OCI-LY7 (cell line): Measurements from ENCODE around the gene RNF145. TPM values are rescaled to one million over a fixed set of nuclear protein-coding genes. Genes with fewer than 3 reads are reported as not detected.

Experiments
- BruUV-seq: library from RNA; stranded (reverse); fragments of 400-500 nt; replicated peaks from 2 replicates; lab custom pipeline; 2021; lab: Mats Ljungman, UMichigan
- CTCF ChIA-PET: fragments of 300-600 bp; sonication (Branson Sonifier 250); formaldehyde crosslinking; loops from one replicate; lab custom pipeline; 2022; ENCODE audit warnings: antibody characterized with exemption; ENCODE audit not compliant: unreplicated experiment; lab: Charles Lee
- POLR2A ChIA-PET: fragments of 300-600 bp; sonication (Branson Sonifier 250); formaldehyde crosslinking; loops from one replicate; lab custom pipeline; 2022; ENCODE audit warnings: antibody characterized with exemption; lab: Charles Lee
- DNase-seq: peaks from one replicate; pipeline ENCODE4 v3.0.0-alpha.2; 2015; ENCODE audit warnings: low spot score
- H2AFZ ChIP-seq: fragments of 200-600 bp; sonication (generic), shearing (Covaris generic); 2 replicates; pipeline ENCODE4 v1.6.1; 2014; ENCODE audit warnings: mild to moderate bottlenecking, antibody characterized with exemption, low read length, moderate library complexity
- H3K27ac ChIP-seq: fragments of 200-600 bp; sonication (generic); 2 replicates; pipeline ENCODE4 v1.5.1; 2014; ENCODE audit warnings: mixed run types, low read depth, mild to moderate bottlenecking, moderate library complexity, low read length, inconsistent platforms; ENCODE audit not compliant: poor library complexity, severe bottlenecking
- H3K36me3 ChIP-seq: fragments of 200-600 bp; sonication (generic); 2 replicates; pipeline ENCODE4 v1.6.1; 2014; ENCODE audit warnings: mild to moderate bottlenecking, antibody characterized with exemption, low read length, moderate library complexity, mixed read lengths; ENCODE audit not compliant: insufficient read depth
- H3K4me1 ChIP-seq: fragments of 200-600 bp; sonication (generic); 2 replicates; pipeline ENCODE4 v1.5.1; 2014; ENCODE audit warnings: mild to moderate bottlenecking, low read length; ENCODE audit not compliant: insufficient read depth, poor library complexity, severe bottlenecking
- H3K4me2 ChIP-seq: fragments of 200-600 bp; sonication (generic); 2 replicates; pipeline ENCODE4 v1.6.1; 2014; ENCODE audit warnings: mild to moderate bottlenecking, low read length
- H3K4me3 ChIP-seq: fragments of 200-600 bp; sonication (generic); 2 replicates; pipeline ENCODE4 v1.5.1; 2014; ENCODE audit warnings: mild to moderate bottlenecking, low read depth, low read length; ENCODE audit not compliant: poor library complexity, severe bottlenecking
- H3K79me2 ChIP-seq: fragments of 200-600 bp; sonication (generic); 2 replicates; pipeline ENCODE4 v1.6.1; 2016; ENCODE audit warnings: low read depth, mild to moderate bottlenecking, low read length, moderate library complexity, mixed read lengths; ENCODE audit not compliant: insufficient read depth
- H3K9me2 ChIP-seq: fragments of 200-600 bp; sonication (generic); 2 replicates; pipeline ENCODE4 v1.6.1; 2016; ENCODE audit warnings: mild to moderate bottlenecking, low read length, mixed read lengths; ENCODE audit not compliant: insufficient read depth
- H3K9me3 ChIP-seq: fragments of 200-600 bp; sonication (generic); 2 replicates; pipeline ENCODE4 v1.6.1; 2014; ENCODE audit warnings: mild to moderate bottlenecking, mixed run types, low read length, mixed read lengths
- H4K20me1 ChIP-seq: fragments of 200-600 bp; sonication (generic); 2 replicates; pipeline ENCODE4 v1.6.1; 2014; ENCODE audit warnings: mild to moderate bottlenecking, antibody characterized with exemption, low read length, moderate library complexity, mixed read lengths; ENCODE audit not compliant: insufficient read depth
- EZH2phosphoT487 ChIP-seq: fragments of 200-600 bp; sonication (generic); IDR thresholded peaks from 2 replicates; pipeline ENCODE4 v1.6.1; 2018; ENCODE audit warnings: low read depth, borderline replicate concordance, mild to moderate bottlenecking, mixed run types, antibody characterized with exemption, low read length, moderate library complexity, mixed read lengths
- intact Hi-C: fragments of 100-400 bp; cut with micrococcal nuclease; formaldehyde crosslinking; loops from one replicate; pipeline ENCODE4 v1.10.0; 2022; ENCODE audit not compliant: unreplicated experiment
- total RNA-seq, 2 experiments: library from RNA; depleted of rRNA in 1 of 2; stranded (reverse); fragments of >200 nt in 1 of 2; shearing (Covaris generic) in 1 of 2; gene quantifications; 2 replicates each; pipeline ENCODE4 v1.2.3, GENCODE V29; 2014 to 2022
- TF ChIP-seq, protein P1 (sequence below): fragments of 200-600 bp; sonication (generic); conservative IDR thresholded peaks from 2 replicates; pipeline ENCODE4 v1.5.1; 2014; ENCODE audit warnings: mild to moderate bottlenecking, antibody characterized with exemption, low read length, moderate library complexity, mixed read lengths

RNF145 gene
- total RNA-seq, 2 experiments from 2014 or later = 18.6 to 34.9 TPM

DNA sequence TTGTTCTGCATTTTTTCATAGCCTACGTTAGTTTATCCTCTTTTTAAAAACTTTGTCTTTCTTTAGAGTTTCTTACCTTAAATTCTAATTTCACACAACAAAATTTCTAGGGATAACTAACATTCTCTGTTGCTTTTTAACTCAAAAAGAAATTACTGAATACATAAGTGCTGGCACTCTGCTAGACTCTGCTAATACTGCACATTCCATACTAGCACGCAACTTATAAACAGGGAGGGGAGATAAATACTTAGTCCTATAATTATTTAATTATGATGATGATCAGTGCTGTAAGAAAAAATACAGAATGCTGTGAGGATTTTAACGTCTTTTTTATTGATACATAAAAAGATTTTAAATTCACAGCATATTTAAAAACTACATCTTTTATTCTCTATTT, 25.1 kb downstream of the RNF145 start:
- H3K4me2 ChIP-seq = no peak overlapping the region
- no TSS peak for BruUV-seq
- no peak overlapping the region for H3K27ac ChIP-seq
- intact Hi-C loops = no loop called here
- H3K36me3 ChIP-seq = peaks cover 69% of the 10 kb centered on the region
- no peak for DNase-seq
- POLR2A ChIA-PET = interaction anchor here (0.9 to 1.2 kb wide), 2 partner anchors 8 to 22 kb away, joined by 3 to 4 read pairs; no protein-coding TSS in a partner anchor
- no peak overlapping the region for H3K4me3 ChIP-seq
- H4K20me1 ChIP-seq = no peaks in the 10 kb centered on the region
- no peaks in the 10 kb centered on the region for H3K4me1 ChIP-seq
- H3K9me3 ChIP-seq = no peaks in the 10 kb centered on the region
- CTCF ChIA-PET = no interaction called here
- TF ChIP-seq EZH2phosphoT487 = no peak
- TF ChIP-seq, protein P1, sequence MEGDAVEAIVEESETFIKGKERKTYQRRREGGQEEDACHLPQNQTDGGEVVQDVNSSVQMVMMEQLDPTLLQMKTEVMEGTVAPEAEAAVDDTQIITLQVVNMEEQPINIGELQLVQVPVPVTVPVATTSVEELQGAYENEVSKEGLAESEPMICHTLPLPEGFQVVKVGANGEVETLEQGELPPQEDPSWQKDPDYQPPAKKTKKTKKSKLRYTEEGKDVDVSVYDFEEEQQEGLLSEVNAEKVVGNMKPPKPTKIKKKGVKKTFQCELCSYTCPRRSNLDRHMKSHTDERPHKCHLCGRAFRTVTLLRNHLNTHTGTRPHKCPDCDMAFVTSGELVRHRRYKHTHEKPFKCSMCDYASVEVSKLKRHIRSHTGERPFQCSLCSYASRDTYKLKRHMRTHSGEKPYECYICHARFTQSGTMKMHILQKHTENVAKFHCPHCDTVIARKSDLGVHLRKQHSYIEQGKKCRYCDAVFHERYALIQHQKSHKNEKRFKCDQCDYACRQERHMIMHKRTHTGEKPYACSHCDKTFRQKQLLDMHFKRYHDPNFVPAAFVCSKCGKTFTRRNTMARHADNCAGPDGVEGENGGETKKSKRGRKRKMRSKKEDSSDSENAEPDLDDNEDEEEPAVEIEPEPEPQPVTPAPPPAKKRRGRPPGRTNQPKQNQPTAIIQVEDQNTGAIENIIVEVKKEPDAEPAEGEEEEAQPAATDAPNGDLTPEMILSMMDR = no peak
- H3K79me2 ChIP-seq = peaks cover 8% of the 10 kb centered on the region; the same call in 1 of the 2 replicates
- no peaks in the 10 kb centered on the region for H3K9me2 ChIP-seq
- no peak overlapping the region for H2AFZ ChIP-seq

DNA sequence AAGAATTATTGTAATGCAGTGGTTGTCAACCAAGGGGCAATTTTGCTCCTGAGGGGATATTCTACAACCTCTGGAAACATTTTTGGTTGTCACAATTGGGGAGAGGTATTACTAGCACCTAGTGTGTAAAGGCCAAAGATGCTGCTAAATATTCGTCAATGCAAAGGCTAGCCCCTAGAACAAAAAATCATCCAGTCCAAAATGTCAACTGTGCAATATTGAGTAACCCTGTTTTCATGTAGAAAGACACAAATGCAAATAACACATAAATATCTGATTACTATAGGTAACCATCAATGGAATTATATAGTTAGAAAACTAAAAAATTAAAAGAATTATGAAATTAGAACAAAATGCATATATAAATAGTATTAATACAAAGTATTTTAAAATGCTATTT, 26.1 kb downstream of the RNF145 start:
- H2AFZ ChIP-seq = no peak overlapping the region
- H3K4me2 ChIP-seq = no peak overlapping the region
- POLR2A ChIA-PET = no interaction called here
- TF ChIP-seq EZH2phosphoT487 = no peak
- TF ChIP-seq, protein P1 = no peak
- no peak for DNase-seq
- H4K20me1 ChIP-seq = no peaks in the 10 kb centered on the region
- H3K36me3 ChIP-seq = peaks cover 69% of the 10 kb centered on the region
- CTCF ChIA-PET = no interaction called here
- H3K4me3 ChIP-seq = no peak overlapping the region
- intact Hi-C loops = no loop called here
- no peaks in the 10 kb centered on the region for H3K9me3 ChIP-seq
- no peak overlapping the region for H3K27ac ChIP-seq
- no peaks in the 10 kb centered on the region for H3K9me2 ChIP-seq
- peaks cover 8% of the 10 kb centered on the region; the same call in 1 of the 2 replicates for H3K79me2 ChIP-seq
- H3K4me1 ChIP-seq = no peaks in the 10 kb centered on the region
- no TSS peak for BruUV-seq

DNA sequence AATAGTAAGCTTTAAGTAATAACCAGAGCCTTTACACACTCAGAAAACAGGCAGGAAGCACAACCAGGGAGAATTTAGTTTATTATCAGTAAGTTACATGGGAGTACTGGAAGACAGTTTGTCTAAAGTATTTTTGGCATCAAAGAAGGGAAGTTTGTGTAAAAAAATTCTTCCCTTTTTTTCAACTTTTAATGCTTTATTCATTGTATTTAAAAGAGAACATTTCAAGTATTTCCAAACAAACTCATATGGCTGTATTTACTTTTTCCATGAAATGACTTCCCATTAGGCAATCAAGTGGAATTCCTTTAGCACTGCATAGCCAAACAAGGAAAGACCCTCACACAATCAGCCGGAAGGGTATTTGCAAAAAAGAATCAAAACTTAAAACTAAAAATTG, 26.7 kb downstream of the RNF145 start:
- peaks cover 65% of the 10 kb centered on the region for H3K36me3 ChIP-seq
- H3K4me2 ChIP-seq = no peak overlapping the region
- H3K4me1 ChIP-seq = no peaks in the 10 kb centered on the region
- no peaks in the 10 kb centered on the region for H3K9me2 ChIP-seq
- ChIA-PET CTCF (no interaction called here), POLR2A (no interaction called here)
- intact Hi-C loops = no loop called here
- H3K27ac ChIP-seq = no peak overlapping the region
- TF ChIP-seq, protein P1 = no peak
- TF ChIP-seq EZH2phosphoT487 = no peak
- H3K9me3 ChIP-seq = no peaks in the 10 kb centered on the region
- peaks cover 7% of the 10 kb centered on the region; the same call in 1 of the 2 replicates for H3K79me2 ChIP-seq
- no peak for DNase-seq
- H3K4me3 ChIP-seq = no peak overlapping the region
- no peaks in the 10 kb centered on the region for H4K20me1 ChIP-seq
- no TSS peak for BruUV-seq
- no peak overlapping the region for H2AFZ ChIP-seq
